GM12878 (cell line): ENCODE measurements around the gene MAPKAPK3. TPM values are rescaled to one million over a fixed set of nuclear protein-coding genes. Genes with fewer than 3 reads are reported as not detected.

ENCODE experiments used
- ATAC-seq: fragments of 200-7000 bp; cut with Tn5 transposase; 3 replicates; pipeline ENCODE4 v1.9.1; 2020; ENCODE audit warnings: mild to moderate bottlenecking, moderate library complexity
- BruUV-seq: library from RNA; stranded (reverse); fragments of 400-500 nt; replicated peaks from 2 replicates; lab custom pipeline; 2021; lab: Mats Ljungman, UMichigan
- CTCF ChIA-PET: fragments of 300-600 bp; sonication (Branson Sonifier 250); formaldehyde crosslinking; extraction: SDS; loops from one replicate; lab custom pipeline; 2021; ENCODE audit warnings: inconsistent platforms; lab: Yijun Ruan, JAX
- POLR2A ChIA-PET: fragments of 350-600 bp; formaldehyde crosslinking; extraction: SDS; loops from one replicate; lab custom pipeline; 2021; ENCODE audit warnings: inconsistent platforms; lab: Charles Lee
- RAD21 ChIA-PET: fragments of 300-600 bp; sonication (Branson Sonifier 250); formaldehyde crosslinking; loops from one replicate; lab custom pipeline; 2023; ENCODE audit warnings: antibody characterized with exemption; ENCODE audit not compliant: unreplicated experiment; lab: Charles Lee
- SMC1A ChIA-PET: fragments of 300-600 bp; sonication (Branson Sonifier 250); formaldehyde crosslinking; loops from one replicate; lab custom pipeline; 2023; ENCODE audit not compliant: unreplicated experiment, uncharacterized antibody; lab: Charles Lee
- DNase-seq: peaks from one replicate; pipeline ENCODE4 v3.0.0-alpha.2; 2011; ENCODE audit warnings: low read depth, low spot score
- FAIRE-seq: peaks from 3 replicates; lab custom pipeline; 2011; peaks lifted over from hg19 to GRCh38; lab: Jason Lieb, UNC
- H2AFZ ChIP-seq: 2 replicates; pipeline ENCODE4 v1.6.0; 2011; ENCODE audit warnings: low read depth, low read length, control low read depth; ENCODE audit not compliant: control insufficient read depth
- H3K27ac ChIP-seq: 2 replicates; pipeline ENCODE4 v1.5.1; 2011; ENCODE audit warnings: control low read depth; ENCODE audit not compliant: control insufficient read depth, insufficient read depth
- H3K27me3 ChIP-seq, 2 experiments: replicated peaks in 1 of 2; 2 replicates each; pipeline versions ENCODE4 v1.6.0 to v1.6.1; 2011; ENCODE audit warnings: low read length in 1 of 2; ENCODE audit not compliant: control insufficient read depth in 2 of 2, insufficient read depth in 2 of 2
- H3K36me3 ChIP-seq, 2 experiments: 2 replicates each; pipeline ENCODE4 v1.5.1; 2011; ENCODE audit warnings: low read length in 1 of 2; ENCODE audit not compliant: control insufficient read depth in 2 of 2, insufficient read depth in 2 of 2
- H3K4me1 ChIP-seq: 2 replicates; pipeline ENCODE4 v1.6.1; 2011; ENCODE audit warnings: mild to moderate bottlenecking, low read length, moderate library complexity, mixed read lengths; ENCODE audit not compliant: control insufficient read depth, insufficient read depth
- H3K4me2 ChIP-seq: 2 replicates; pipeline ENCODE4 v1.6.0; 2011; ENCODE audit warnings: control low read depth; ENCODE audit not compliant: control insufficient read depth, insufficient read depth
- H3K4me3 ChIP-seq: fragments of 200-600 bp; sonication (generic); 2 replicates; pipeline ENCODE4 v1.5.1; 2016
- H3K79me2 ChIP-seq: 2 replicates; pipeline ENCODE4 v1.6.0; 2011; ENCODE audit warnings: low read length; ENCODE audit not compliant: control insufficient read depth, insufficient read depth
- H3K9ac ChIP-seq: 2 replicates; pipeline ENCODE4 v1.8.0; 2011; ENCODE audit warnings: low read length, control low read depth, mixed read lengths; ENCODE audit not compliant: control insufficient read depth, insufficient read depth
- H3K9me3 ChIP-seq: replicated peaks from 3 replicates; pipeline ENCODE4 v1.5.1; 2011; ENCODE audit warnings: mild to moderate bottlenecking, low read length; ENCODE audit not compliant: control insufficient read depth, insufficient read depth
- H4K20me1 ChIP-seq: 2 replicates; pipeline ENCODE4 v1.6.0; 2011; ENCODE audit not compliant: control insufficient read depth, insufficient read depth
- CBFB ChIP-seq: IDR thresholded peaks from 2 replicates; pipeline ENCODE4 v1.6.1; 2016; ENCODE audit warnings: antibody characterized with exemption, low read depth
- CEBPB ChIP-seq, 2 experiments: fragments of 150-350 bp in 1 of 2; IDR thresholded peaks; 2 replicates each; pipeline ENCODE4 v1.6.1; 2012 to 2014; ENCODE audit warnings: low read depth in 2 of 2, low read length in 2 of 2, borderline replicate concordance in 1 of 2, inconsistent platforms in 1 of 2
- CREB1 ChIP-seq: IDR thresholded peaks from 2 replicates; pipeline ENCODE4 v1.6.1; 2012; ENCODE audit warnings: low read depth, mild to moderate bottlenecking, inconsistent platforms
- E2F4 ChIP-seq: IDR thresholded peaks from 2 replicates; pipeline ENCODE4 v1.6.1; 2012; ENCODE audit warnings: low read depth, low read length, improper control_type of control experiment
- ELK1 ChIP-seq: IDR thresholded peaks from 2 replicates; pipeline ENCODE4 v1.6.1; 2012; ENCODE audit warnings: low read depth, low read length, improper control_type of control experiment
- EZH2 ChIP-seq: IDR thresholded peaks from 2 replicates; pipeline ENCODE4 v1.6.1; 2012; ENCODE audit warnings: low read depth, mild to moderate bottlenecking, control low read depth, inconsistent platforms, low read length, borderline replicate concordance; ENCODE audit not compliant: control insufficient read depth
- FOXM1 ChIP-seq: IDR thresholded peaks from 2 replicates; pipeline ENCODE4 v1.6.1; 2012; ENCODE audit warnings: low read depth, mild to moderate bottlenecking, inconsistent platforms, low read length, moderate library complexity
- IKZF2 ChIP-seq, 2 experiments: fragments of 450-650 bp; IDR thresholded peaks; 2 replicates each; pipeline ENCODE4 v1.6.1; 2017; ENCODE audit warnings: mild to moderate bottlenecking in 2 of 2, moderate library complexity in 2 of 2
- KAT2A ChIP-seq: conservative IDR thresholded peaks from 2 replicates; pipeline ENCODE4 v1.6.1; 2011; ENCODE audit warnings: low read depth, low read length; ENCODE audit not compliant: control insufficient read depth
- SP1 ChIP-seq: IDR thresholded peaks from one replicate; pipeline ENCODE4 v1.6.1; 2011; ENCODE audit warnings: low read depth, low read length
- WGBS: methylation state at CpG from one replicate; pipeline ENCODE4 v1.1.6; 2016; ENCODE audit warnings: low lambda C conversion rate; ENCODE audit not compliant: insufficient replicate concordance, insufficient coverage; ENCODE audit errors: missing lambda C conversion rate; 5-methylcytosine and 5-hydroxymethylcytosine counted together
- in situ Hi-C: fragments of 300-500 bp; cut with MboI; formaldehyde crosslinking; loops from 9 replicates; pipeline ENCODE4 v1.14.3; 2018; ENCODE audit warnings: mixed read lengths
- intact Hi-C: fragments of 100-400 bp; cut with micrococcal nuclease; formaldehyde crosslinking; loops from one replicate; pipeline ENCODE4 v1.14.2; 2022; ENCODE audit not compliant: unreplicated experiment
- polyA plus RNA-seq, 11 experiments: library from polyadenylated mRNA; depleted of rRNA in 4 of 11; unstranded in 6 of 11; stranded (reverse) in 5 of 11; fragments of >200 nt; fragmentation: Nextera tagmentation in 4 of 11; fragmentation: Illumina TruSeq in 1 of 11; extraction: Ambion mirVana in 4 of 11; extraction: Trizol in 1 of 11; gene quantifications; 1 replicate in 1 of 11; 2 replicates in 10 of 11; pipeline versions ENCODE4 v1.2.1 to v1.2.3, GENCODE V29; 2011 to 2016; ENCODE audit warnings: inconsistent platforms in 2 of 11, missing spikeins in 2 of 11, low read depth in 1 of 11
- total RNA-seq, 4 experiments: library from RNA; depleted of rRNA in 3 of 4; stranded (reverse); fragments of >200 nt in 3 of 4; fragmentation: Illumina TruSeq in 1 of 4; extraction: Trizol in 1 of 4; gene quantifications; 2 replicates each; pipeline versions ENCODE4 v1.2.1 to v1.2.3, GENCODE V29; 2013 to 2021

The MAPKAPK3 gene
- total and polyA plus RNA-seq, 10 of the 15 experiments (the other 5 are each of a cell fraction or from before 2014, with no cell fraction given), result 7.9 to 66.0 (median 39.0) TPM

- BruUV-seq, result no TSS peak
- CTCF ChIA-PET, result interaction anchor here (0.6 to 11.1 kb wide), 6 partner anchors 10 to 377 kb away, joined by 3 to 317 read pairs (median 22); partner anchors contain the start of genes C3orf18, CISH, HEMK1 and MAPKAPK3
- no peak for DNase-seq
- no peaks in the 10 kb centered on the region for H3K9me3 ChIP-seq
- TF ChIP-seq CREB1, result 0 out of 2 replicates have a peak, but pooled peaks have one; percentile 5
- no peak for TF ChIP-seq FOXM1
- TF ChIP-seq, all 136 proteins: peak for 1
- no peaks in the 10 kb centered on the region for H3K79me2 ChIP-seq
- peak overlapping the region; percentile 80 for H3K4me2 ChIP-seq
- intact Hi-C loops, result loop anchor here (1.0 to 2.0 kb wide), 3 partner anchors 18 to 23 kb away; partner anchors contain the start of gene CISH
- peak overlapping the region; percentile 95 for H3K27ac ChIP-seq
- no peaks in the 10 kb centered on the region for H4K20me1 ChIP-seq
- WGBS, result 40% methylated on average over 9 of the region's 9 CpGs
- no peak overlapping the region for H3K4me3 ChIP-seq
- FAIRE-seq (no peak), ATAC-seq (peak; percentile 2; the same call in 2 of the 3 replicates)
- ChIA-PET RAD21 (interaction anchor here (0.8 to 8.2 kb wide), 8 partner anchors 11 to 791 kb away, joined by 3 to 135 read pairs (median 22); partner anchors contain the start of genes C3orf18, CISH, HEMK1 and MAPKAPK3), SMC1A (interaction anchor here (0.9 to 10.0 kb wide), 8 partner anchors 10 to 62 kb away, joined by 3 to 186 read pairs (median 12); partner anchors contain the start of genes C3orf18, CISH, HEMK1 and MAPKAPK3), POLR2A (interaction anchor here (0.7 to 7.0 kb wide), 12 partner anchors 10 to 793 kb away, joined by 3 to 65 read pairs (median 6); partner anchors contain the start of genes C3orf18, CISH, HEMK1 and MANF)
- in situ Hi-C loops, result no loop called here
- peak overlapping the region; percentile 67; the same call in 1 of the 2 replicates for H3K9ac ChIP-seq
- peaks cover 35% of the 10 kb centered on the region for H3K4me1 ChIP-seq
- no peaks in the 10 kb centered on the region for H3K36me3 ChIP-seq
- H3K27me3 ChIP-seq, result no peaks in the 10 kb centered on the region
- H2AFZ ChIP-seq, result no peak overlapping the region; the same call in 1 of the 2 replicates
Observed at GRCh38 chr3:50591196-50591741, 25.7 kb upstream of the MAPKAPK3 start.

- CTCF ChIA-PET, result interaction anchor here (1.0 to 11.1 kb wide), 4 partner anchors 9 to 50 kb away, joined by 3 to 317 read pairs (median 103); partner anchors contain the start of genes C3orf18, CISH, HEMK1 and MAPKAPK3
- no peak overlapping the region for H3K4me3 ChIP-seq
- ATAC-seq, result no peak
- peaks cover 35% of the 10 kb centered on the region for H3K4me1 ChIP-seq
- no peak overlapping the region for H3K9ac ChIP-seq
- H3K9me3 ChIP-seq, result no peaks in the 10 kb centered on the region
- SMC1A ChIA-PET, result interaction anchor here (2.3 to 10.0 kb wide), 4 partner anchors 20 to 60 kb away, joined by 10 to 186 read pairs (median 57); partner anchors contain the start of genes C3orf18, CISH, HEMK1 and MAPKAPK3
- in situ Hi-C loops, result no loop called here
- no peak overlapping the region for H2AFZ ChIP-seq
- no peaks in the 10 kb centered on the region for H3K27me3 ChIP-seq
- POLR2A ChIA-PET, result interaction anchor here (1.0 to 7.0 kb wide), 4 partner anchors 9 to 256 kb away, joined by 4 to 65 read pairs (median 30); partner anchors contain the start of genes C3orf18 and CISH
- RAD21 ChIA-PET, result interaction anchor here (0.6 to 8.2 kb wide), 4 partner anchors 9 to 22 kb away, joined by 3 to 135 read pairs (median 64); partner anchors contain the start of genes CISH and HEMK1
- intact Hi-C loops, result no loop called here
- no TSS peak for BruUV-seq
- no peak for FAIRE-seq
- no peak overlapping the region for H3K4me2 ChIP-seq
- no peaks in the 10 kb centered on the region for H3K79me2 ChIP-seq
- no peaks in the 10 kb centered on the region for H4K20me1 ChIP-seq
- no peak overlapping the region for H3K27ac ChIP-seq
- DNase-seq, result no peak
- no peaks in the 10 kb centered on the region for H3K36me3 ChIP-seq
- WGBS, result 84% methylated on average over 5 of the region's 5 CpGs
- TF ChIP-seq KAT2A, result no peak
- TF ChIP-seq E2F4, result no peak
- TF ChIP-seq EZH2, result no peak
- TF ChIP-seq SP1, result no peak
- TF ChIP-seq ELK1, result no peak
- no peak for TF ChIP-seq IKZF2 (IDR thresholded peaks at IDR 0.05)
- no peak for TF ChIP-seq CBFB
- no peak for TF ChIP-seq CEBPB (IDR thresholded peaks at IDR 0.05; ENCODE audit: borderline replicate concordance in 1 of 2, low read depth in 2 of 2, low read length in 2 of 2)
Observed at GRCh38 chr3:50592568-50592967, 24.4 kb upstream of the MAPKAPK3 start.
